HG02798 (cell line): ENCODE measurements around the gene CHMP5.

ENCODE experiments used
- ATAC-seq: cut with Tn5 transposase; IDR thresholded peaks from one replicate; pipeline ENCODE4 v1.9.1; 2021; ENCODE audit warnings: mild to moderate bottlenecking; ENCODE audit not compliant: unreplicated experiment, poor library complexity

The CHMP5 gene

GRCh38 chr9:33272061-33272460, 7.2 kb downstream of the CHMP5 start:
- no peak for ATAC-seq

DNA sequence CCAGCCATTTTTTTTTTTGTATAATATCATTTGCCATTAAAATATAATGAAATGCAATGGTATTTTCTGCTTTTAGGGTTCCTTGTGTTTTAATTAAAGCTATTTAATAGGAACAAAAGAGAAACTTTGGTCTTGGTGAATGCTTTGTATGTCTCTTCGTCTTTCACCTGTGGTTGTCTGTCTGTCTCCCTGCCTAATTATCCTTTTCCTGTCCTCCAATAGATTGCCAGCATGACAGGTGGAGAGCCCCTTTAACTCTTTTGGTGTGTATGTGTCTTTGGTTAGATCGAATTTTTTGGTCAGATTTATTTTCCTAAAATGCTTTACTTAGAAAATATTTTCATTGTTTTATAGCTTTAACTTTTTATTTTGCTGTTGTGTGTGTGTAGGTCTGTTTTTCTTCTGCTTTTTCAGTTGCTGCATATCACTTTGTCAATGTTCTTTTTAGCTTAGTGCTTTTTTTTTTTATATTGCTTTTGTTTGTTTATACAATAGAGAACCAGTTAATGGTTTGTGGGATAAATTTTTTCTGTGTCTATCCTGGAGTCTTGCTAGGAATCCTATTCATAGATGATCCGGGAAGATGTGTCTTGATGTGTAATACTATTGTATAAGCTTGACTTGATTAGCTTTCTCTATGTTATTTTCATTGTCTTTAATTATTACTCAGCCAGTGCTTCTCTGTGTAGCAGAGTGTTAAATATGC, 8.6 kb downstream of the CHMP5 start:
- ATAC-seq: no peak

DNA sequence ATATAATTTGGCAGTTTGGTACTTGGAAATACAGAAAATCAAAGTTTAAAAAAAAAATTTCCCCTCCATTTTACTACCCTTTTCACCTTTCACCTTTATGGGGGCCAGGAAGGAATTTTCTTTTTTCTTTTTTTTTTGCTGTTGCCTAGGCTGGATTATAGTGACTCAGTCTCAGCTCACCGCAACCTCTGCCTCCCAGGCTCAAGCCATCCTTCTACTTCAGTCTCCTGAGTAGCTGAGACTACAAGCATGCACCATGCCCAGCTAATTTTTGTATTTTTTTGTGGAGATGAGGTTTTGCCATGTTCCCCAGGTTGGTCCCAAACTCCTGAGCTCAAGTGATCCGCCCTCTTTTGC, 9.1 kb downstream of the CHMP5 start:
- ATAC-seq: no peak

DNA sequence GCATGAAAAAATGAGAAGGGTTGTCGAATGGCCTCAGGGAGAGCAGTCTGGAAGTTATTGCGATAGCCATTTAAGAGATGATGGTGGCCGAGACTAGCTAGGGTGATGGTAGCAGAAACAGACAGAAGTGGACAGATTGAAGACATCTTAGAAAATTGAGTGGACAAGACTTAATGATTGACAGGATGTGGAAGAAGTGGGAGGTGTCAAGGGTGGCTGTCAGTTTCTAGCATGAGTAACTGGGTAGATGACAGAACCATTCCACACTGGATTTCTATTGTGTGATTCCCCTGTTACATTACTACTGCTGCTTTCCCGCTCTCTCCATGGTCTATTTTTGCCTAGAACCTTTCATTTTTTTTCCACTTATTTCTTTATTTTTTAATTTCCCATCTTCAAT, 12.6 kb downstream of the CHMP5 start:
- no peak for ATAC-seq

- ATAC-seq: no peak
These were observed 20.7 kb downstream of the CHMP5 start for GRCh38 chr9:33285502-33285901.

GRCh38 chr9:33287087-33287490, 22.2 kb downstream of the CHMP5 start:
- no peak for ATAC-seq

- no peak for ATAC-seq
These were observed 23.4 kb downstream of the CHMP5 start for GRCh38 chr9:33288235-33288634.

- no peak for ATAC-seq
These were observed 24.1 kb downstream of the CHMP5 start for GRCh38 chr9:33288828-33289483.

DNA sequence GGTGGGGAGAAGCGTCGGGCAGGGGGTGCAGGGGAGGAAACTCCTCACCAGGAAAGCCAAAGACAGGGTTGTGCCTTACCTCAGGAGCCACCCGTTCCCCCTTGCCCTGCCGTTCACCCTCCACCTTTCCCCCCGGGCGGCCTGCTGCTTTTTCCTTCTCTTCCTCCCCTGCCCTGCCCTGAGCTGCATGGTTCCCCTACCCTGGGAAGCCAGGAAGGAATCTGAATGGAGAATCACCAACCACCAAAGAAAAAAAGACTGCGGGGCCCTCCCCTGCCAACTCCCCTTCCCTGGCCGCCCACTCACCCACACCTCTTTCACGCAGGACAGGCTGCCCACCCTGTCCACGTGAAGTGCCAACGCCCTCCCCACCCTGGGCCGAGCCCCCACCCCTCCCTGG, 24.6 kb downstream of the CHMP5 start:
- no peak for ATAC-seq

DNA sequence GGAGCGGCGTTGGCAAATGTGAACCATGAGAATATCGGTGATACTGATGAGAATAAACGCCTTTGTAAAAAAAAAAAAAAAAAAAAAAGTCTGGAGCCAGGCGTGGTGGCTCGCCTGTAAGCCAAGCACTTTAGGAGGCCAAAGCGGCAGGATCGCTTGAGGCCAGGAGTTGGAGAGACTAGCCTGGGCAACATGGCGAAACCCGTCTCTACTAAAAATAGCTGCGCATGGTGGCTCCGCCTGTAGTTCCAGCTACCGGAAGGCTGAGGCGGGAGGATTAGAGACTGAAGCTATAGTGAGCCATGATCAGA, 25.0 kb downstream of the CHMP5 start:
- peak; percentile 38 for ATAC-seq

- ATAC-seq: peak; percentile 91
These were observed 25.6 kb downstream of the CHMP5 start, which contains the start of gene NFX1 for GRCh38 chr9:33290247-33291030. NFX1 (plus strand) TSS chr9:33290516; CDS start chr9:33290573, 57 bp downstream.

DNA sequence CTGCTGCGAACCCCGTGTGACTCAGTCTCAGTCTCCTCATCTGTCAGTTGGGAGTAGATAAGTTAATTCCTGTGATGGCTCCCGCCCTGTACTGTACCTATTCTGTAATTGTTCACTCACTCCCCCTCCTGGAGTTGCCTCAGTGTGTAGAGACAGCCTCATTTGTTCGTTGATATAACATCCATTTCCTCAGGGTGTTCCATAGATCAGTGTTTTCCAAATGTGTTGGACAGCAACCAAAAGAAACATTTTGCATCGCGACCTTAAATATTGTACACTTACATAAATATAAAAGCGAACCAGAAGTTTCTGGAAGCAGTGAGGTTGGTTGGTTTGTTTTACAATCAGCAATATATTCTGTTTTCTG, 26.2 kb downstream of the CHMP5 start:
- no peak for ATAC-seq

DNA sequence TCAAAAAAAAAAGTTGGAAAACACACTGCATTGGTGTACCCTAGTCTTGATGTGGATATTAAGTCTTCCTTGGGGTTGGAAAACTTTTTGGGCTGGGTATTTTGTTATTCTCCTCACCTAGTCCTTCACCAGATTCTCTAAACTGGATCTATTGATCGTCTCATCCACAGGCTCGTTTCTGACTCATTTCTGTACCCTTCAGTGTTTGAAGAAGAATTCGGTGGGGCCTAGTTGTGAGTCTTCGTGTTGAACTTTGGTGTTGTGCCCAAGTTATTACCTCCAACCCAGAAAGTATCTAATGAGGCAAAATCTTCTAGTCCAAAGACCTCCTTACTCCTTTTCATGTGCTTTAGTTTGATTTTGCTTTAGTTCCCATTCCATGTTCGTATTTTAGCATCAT, 27.1 kb downstream of the CHMP5 start:
- no peak for ATAC-seq

GRCh38 chr9:33293782-33294181, 28.9 kb downstream of the CHMP5 start:
- no peak for ATAC-seq

- no peak for ATAC-seq
These were observed 30.0 kb downstream of the CHMP5 start for GRCh38 chr9:33294670-33295432.

- ATAC-seq: peak; percentile 42
These were observed 30.7 kb downstream of the CHMP5 start for GRCh38 chr9:33295571-33295970.

DNA sequence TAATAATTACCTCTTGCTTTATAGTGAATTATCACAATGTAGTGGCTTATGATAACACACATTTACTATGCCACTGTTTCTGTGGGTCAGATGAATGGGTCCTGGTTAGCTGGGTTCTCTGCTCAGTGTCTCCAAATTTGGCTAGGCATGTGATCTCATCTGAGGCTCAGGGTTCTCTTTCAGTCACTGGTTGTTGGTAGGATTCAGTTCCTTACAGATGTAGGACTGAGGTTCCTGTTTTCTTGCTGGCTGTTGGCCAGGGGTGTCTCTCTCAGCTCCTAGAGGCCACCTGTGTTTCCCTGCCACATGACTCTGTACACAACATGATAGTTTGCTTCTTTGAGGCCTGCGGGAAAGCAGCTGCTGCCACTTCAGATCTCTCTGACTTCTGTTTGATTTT, 32.6 kb downstream of the CHMP5 start:
- ATAC-seq: peak; percentile 90

DNA sequence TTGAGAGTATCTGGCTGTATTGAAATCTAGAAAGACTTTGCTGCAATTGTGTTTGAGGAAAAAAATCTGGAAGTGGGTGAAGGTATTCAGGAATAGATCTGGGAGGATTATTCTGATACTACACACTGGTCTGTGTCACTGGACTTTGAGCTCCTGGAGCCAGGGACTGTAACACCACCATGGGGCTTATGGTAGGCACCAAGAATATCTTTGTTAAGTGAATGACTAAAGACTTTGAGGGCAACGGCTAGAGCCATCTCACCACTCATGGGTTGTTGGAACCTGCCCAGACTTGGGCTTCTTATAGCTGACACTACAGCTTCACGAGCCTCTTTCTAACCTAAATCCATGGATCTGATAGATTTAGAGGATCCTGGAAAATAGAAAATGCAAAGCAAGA, 35.7 kb downstream of the CHMP5 start:
- ATAC-seq: no peak

- peak; percentile 45 for ATAC-seq
These were observed 39.5 kb downstream of the CHMP5 start for GRCh38 chr9:33304362-33304761.

- no peak for ATAC-seq
These were observed 41.2 kb downstream of the CHMP5 start for GRCh38 chr9:33306037-33306436.

- no peak for ATAC-seq
These were observed 42.2 kb downstream of the CHMP5 start for GRCh38 chr9:33307067-33307466.
